Measurements from ENCODE around the gene RPAP3.
"Not testable (repeated sequence)": the region's sequence is repeated elsewhere in the genome, so short reads cannot be mapped to it uniquely, and the experiment has no call there.

RPAP3 gene

DNA sequence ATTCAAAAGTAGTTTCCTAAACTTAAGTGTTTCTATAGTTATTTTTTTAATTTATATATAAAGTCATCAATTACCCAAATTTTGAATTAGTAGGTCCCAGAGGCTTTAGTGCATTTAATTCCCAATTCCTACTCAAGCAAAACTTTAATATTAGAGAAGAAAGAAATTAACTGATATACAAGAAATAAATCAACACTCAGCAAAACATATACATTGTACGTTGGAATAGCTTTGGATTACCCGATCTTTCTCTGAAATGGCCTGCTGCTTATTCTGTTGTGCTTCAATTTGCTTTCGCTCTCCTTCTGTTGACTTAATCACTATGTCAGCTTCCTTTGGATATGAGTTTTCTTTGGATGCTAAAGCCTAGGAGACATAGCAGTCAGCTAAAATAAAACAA, 18.2 kb downstream of the RPAP3 start:
- Histone ChIP-seq H3K4me2 (ENCODE audit: low read depth, low read length, poor library complexity, severe bottlenecking) (no peak overlapping the region), H3K9me3 (ENCODE audit: insufficient read depth, low read length) (no peaks in the 10 kb centered on the region), H3K4me3 (ENCODE audit: insufficient read depth, low read length, poor library complexity, severe bottlenecking) (no peak overlapping the region), H3F3A (ENCODE audit: insufficient read depth) (peaks cover 12% of the 10 kb centered on the region; the same call in 1 of the 2 replicates), H4K20me1 (ENCODE audit: low read depth, low read length) (no peaks in the 10 kb centered on the region), H3K27me3 (ENCODE audit: low read length) (no peaks in the 10 kb centered on the region), H3K36me3 (ENCODE audit: low read length) (peaks cover 28% of the 10 kb centered on the region), H3K79me2 (ENCODE audit: insufficient read depth, low read length) (no peaks in the 10 kb centered on the region), H3K27ac (ENCODE audit: low read depth, low read length) (no peak overlapping the region), H3K9me2 (replicated peaks; ENCODE audit: insufficient read depth, low read length) (no peaks in the 10 kb centered on the region), H2AFZ (ENCODE audit: low read depth, low read length, severe bottlenecking) (no peak overlapping the region), H3K9ac (ENCODE audit: low read length) (no peak overlapping the region)
- no peak for TF ChIP-seq EZH2phosphoT487 (conservative IDR thresholded peaks at IDR 0.05; ENCODE audit: low read length)

GRCh38 chr12:47686645-47687240, 19.1 kb downstream of the RPAP3 start:
- peaks cover 33% of the 10 kb centered on the region for H3K36me3 ChIP-seq (ENCODE audit: low read length)
- no peaks in the 10 kb centered on the region for H3K79me2 ChIP-seq (ENCODE audit: insufficient read depth, low read length)
- TF ChIP-seq, protein P1, sequence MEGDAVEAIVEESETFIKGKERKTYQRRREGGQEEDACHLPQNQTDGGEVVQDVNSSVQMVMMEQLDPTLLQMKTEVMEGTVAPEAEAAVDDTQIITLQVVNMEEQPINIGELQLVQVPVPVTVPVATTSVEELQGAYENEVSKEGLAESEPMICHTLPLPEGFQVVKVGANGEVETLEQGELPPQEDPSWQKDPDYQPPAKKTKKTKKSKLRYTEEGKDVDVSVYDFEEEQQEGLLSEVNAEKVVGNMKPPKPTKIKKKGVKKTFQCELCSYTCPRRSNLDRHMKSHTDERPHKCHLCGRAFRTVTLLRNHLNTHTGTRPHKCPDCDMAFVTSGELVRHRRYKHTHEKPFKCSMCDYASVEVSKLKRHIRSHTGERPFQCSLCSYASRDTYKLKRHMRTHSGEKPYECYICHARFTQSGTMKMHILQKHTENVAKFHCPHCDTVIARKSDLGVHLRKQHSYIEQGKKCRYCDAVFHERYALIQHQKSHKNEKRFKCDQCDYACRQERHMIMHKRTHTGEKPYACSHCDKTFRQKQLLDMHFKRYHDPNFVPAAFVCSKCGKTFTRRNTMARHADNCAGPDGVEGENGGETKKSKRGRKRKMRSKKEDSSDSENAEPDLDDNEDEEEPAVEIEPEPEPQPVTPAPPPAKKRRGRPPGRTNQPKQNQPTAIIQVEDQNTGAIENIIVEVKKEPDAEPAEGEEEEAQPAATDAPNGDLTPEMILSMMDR (IDR thresholded peaks at IDR 0.05; ENCODE audit: insufficient read depth, low read length, poor library complexity, severe bottlenecking): peak; percentile 24
- TF ChIP-seq EZH2phosphoT487 (conservative IDR thresholded peaks at IDR 0.05; ENCODE audit: low read length): no peak
- H4K20me1 ChIP-seq (ENCODE audit: low read depth, low read length): no peaks in the 10 kb centered on the region
- H3K9me3 ChIP-seq (ENCODE audit: insufficient read depth, low read length): no peaks in the 10 kb centered on the region
- H3K27me3 ChIP-seq (ENCODE audit: low read length): no peaks in the 10 kb centered on the region
- H3K27ac ChIP-seq (ENCODE audit: low read depth, low read length): no peak overlapping the region
- no peak overlapping the region for H2AFZ ChIP-seq (ENCODE audit: low read depth, low read length, severe bottlenecking)
- H3K9me2 ChIP-seq (replicated peaks; ENCODE audit: insufficient read depth, low read length): no peaks in the 10 kb centered on the region
- no peak overlapping the region for H3K4me3 ChIP-seq (ENCODE audit: insufficient read depth, low read length, poor library complexity, severe bottlenecking)
- no peak overlapping the region for H3K4me2 ChIP-seq (ENCODE audit: low read depth, low read length, poor library complexity, severe bottlenecking)
- H3F3A ChIP-seq (ENCODE audit: insufficient read depth): peaks cover 12% of the 10 kb centered on the region; the same call in 1 of the 2 replicates
- H3K9ac ChIP-seq (ENCODE audit: low read length): no peak overlapping the region

GRCh38 chr12:47679785-47680184, 26.0 kb downstream of the RPAP3 start:
- Histone ChIP-seq H3K4me2 (ENCODE audit: low read depth, low read length, poor library complexity, severe bottlenecking) (no peak overlapping the region), H3K4me3 (ENCODE audit: insufficient read depth, low read length, poor library complexity, severe bottlenecking) (no peak overlapping the region), H3K36me3 (ENCODE audit: low read length) (peaks cover 27% of the 10 kb centered on the region), H3K9me2 (replicated peaks; ENCODE audit: insufficient read depth, low read length) (no peaks in the 10 kb centered on the region), H3K9me3 (ENCODE audit: insufficient read depth, low read length) (no peaks in the 10 kb centered on the region), H4K20me1 (ENCODE audit: low read depth, low read length) (no peaks in the 10 kb centered on the region), H3F3A (ENCODE audit: insufficient read depth) (peaks cover 13% of the 10 kb centered on the region; the same call in 1 of the 2 replicates), H3K9ac (ENCODE audit: low read length) (no peak overlapping the region), H2AFZ (ENCODE audit: low read depth, low read length, severe bottlenecking) (no peak overlapping the region), H3K27ac (ENCODE audit: low read depth, low read length) (no peak overlapping the region), H3K79me2 (ENCODE audit: insufficient read depth, low read length) (no peaks in the 10 kb centered on the region), H3K27me3 (ENCODE audit: low read length) (no peaks in the 10 kb centered on the region)
- TF ChIP-seq, protein P1 (IDR thresholded peaks at IDR 0.05; ENCODE audit: insufficient read depth, low read length, poor library complexity, severe bottlenecking): no peak
- TF ChIP-seq EZH2phosphoT487 (conservative IDR thresholded peaks at IDR 0.05; ENCODE audit: low read length): no peak

GRCh38 chr12:47672068-47672467, 33.8 kb downstream of the RPAP3 start:
- no peaks in the 10 kb centered on the region for H3K27me3 ChIP-seq (ENCODE audit: low read length)
- H3K4me3 ChIP-seq (ENCODE audit: insufficient read depth, low read length, poor library complexity, severe bottlenecking): no peak overlapping the region
- H3K9ac ChIP-seq (ENCODE audit: low read length): no peak overlapping the region
- no peaks in the 10 kb centered on the region for H3K9me3 ChIP-seq (ENCODE audit: insufficient read depth, low read length)
- no peaks in the 10 kb centered on the region; the same call in 1 of the 2 replicates for H3F3A ChIP-seq (ENCODE audit: insufficient read depth)
- TF ChIP-seq, protein P1 (IDR thresholded peaks at IDR 0.05; ENCODE audit: insufficient read depth, low read length, poor library complexity, severe bottlenecking): no peak
- no peak for TF ChIP-seq EZH2phosphoT487 (conservative IDR thresholded peaks at IDR 0.05; ENCODE audit: low read length)
- H3K27ac ChIP-seq (ENCODE audit: low read depth, low read length): no peak overlapping the region
- peaks cover 41% of the 10 kb centered on the region for H3K36me3 ChIP-seq (ENCODE audit: low read length)
- no peaks in the 10 kb centered on the region for H3K9me2 ChIP-seq (replicated peaks; ENCODE audit: insufficient read depth, low read length)
- no peak overlapping the region for H3K4me2 ChIP-seq (ENCODE audit: low read depth, low read length, poor library complexity, severe bottlenecking)
- H3K79me2 ChIP-seq (ENCODE audit: insufficient read depth, low read length): no peaks in the 10 kb centered on the region
- H2AFZ ChIP-seq (ENCODE audit: low read depth, low read length, severe bottlenecking): no peak overlapping the region
- no peaks in the 10 kb centered on the region; the same call in 1 of the 2 replicates for H4K20me1 ChIP-seq (ENCODE audit: low read depth, low read length)

GRCh38 chr12:47667935-47668334, 37.9 kb downstream of the RPAP3 start:
- H3K4me2 ChIP-seq (ENCODE audit: low read depth, low read length, poor library complexity, severe bottlenecking); H2AFZ ChIP-seq (ENCODE audit: low read depth, low read length, severe bottlenecking); H3K27me3 ChIP-seq (ENCODE audit: low read length); H3K4me3 ChIP-seq (ENCODE audit: insufficient read depth, low read length, poor library complexity, severe bottlenecking); H3F3A ChIP-seq (ENCODE audit: insufficient read depth); H3K9me3 ChIP-seq (ENCODE audit: insufficient read depth, low read length); H3K79me2 ChIP-seq (ENCODE audit: insufficient read depth, low read length); H3K9ac ChIP-seq (ENCODE audit: low read length); H3K9me2 ChIP-seq (replicated peaks; ENCODE audit: insufficient read depth, low read length); H3K27ac ChIP-seq (ENCODE audit: low read depth, low read length); H4K20me1 ChIP-seq (ENCODE audit: low read depth, low read length): not testable (repeated sequence)
- peaks cover 60% of the 10 kb centered on the region for H3K36me3 ChIP-seq (ENCODE audit: low read length)
